ENCODE results near the gene SLC35F1.

GRCh38 chr6:118197539-118197938 is 290.5 kb downstream of the SLC35F1 start:
- no peak for TF ChIP-seq CTCF (IDR thresholded peaks at IDR 0.05; ENCODE audit: borderline replicate concordance, extremely low read depth, low read length, poor library complexity, severe bottlenecking)
- TF ChIP-seq EZH2 (IDR thresholded peaks at IDR 0.05; ENCODE audit: borderline replicate concordance, low read depth, low read length, severe bottlenecking), result no peak
